Activated naive CD4-positive, alpha-beta T cell treated with anti-CD3 and anti-CD28 coated beads, Interleukin-2, amount 50 U/mL, for 72 hours (primary cell): ENCODE data around the gene NPPB. TPM values are rescaled to one million over a fixed set of nuclear protein-coding genes. Genes with fewer than 3 reads are reported as not detected.
"Not testable (repeated sequence)": the region's sequence is repeated elsewhere in the genome, so short reads cannot be mapped to it uniquely, and the experiment has no call there.

Source experiments
- ATAC-seq, 2 donors: fragments of 150-1000 bp; cut with Tn5 transposase; 2 replicates each; pipeline ENCODE4 v1.10.0; 2021; ENCODE audit warnings: mild to moderate bottlenecking in 2 of 2, moderate library complexity in 2 of 2
- DNase-seq, 2 donors: peaks; one replicate each; pipeline ENCODE4 v3.0.0; 2021 to 2022; ENCODE audit warnings: low spot score in 2 of 2
- H3K27ac Mint-ChIP-seq, 2 donors: one replicate each; pipeline ENCODE4 v1.8.0; 2022; ENCODE audit warnings: mild to moderate bottlenecking in 2 of 2, mixed read lengths in 2 of 2
- H3K36me3 Mint-ChIP-seq, 2 donors: one replicate each; pipeline ENCODE4 v1.8.0; 2022; ENCODE audit warnings: mixed read lengths in 2 of 2
- H3K9me3 Mint-ChIP-seq, 2 donors: one replicate each; pipeline ENCODE4 v1.8.0; 2022; ENCODE audit warnings: mixed read lengths in 2 of 2
- total RNA-seq, 2 donors: library from RNA; stranded (reverse); gene quantifications; one replicate each; pipeline ENCODE4 v1.2.3, GENCODE V29; 2022

The NPPB gene
- total RNA-seq, result not detected

DNA sequence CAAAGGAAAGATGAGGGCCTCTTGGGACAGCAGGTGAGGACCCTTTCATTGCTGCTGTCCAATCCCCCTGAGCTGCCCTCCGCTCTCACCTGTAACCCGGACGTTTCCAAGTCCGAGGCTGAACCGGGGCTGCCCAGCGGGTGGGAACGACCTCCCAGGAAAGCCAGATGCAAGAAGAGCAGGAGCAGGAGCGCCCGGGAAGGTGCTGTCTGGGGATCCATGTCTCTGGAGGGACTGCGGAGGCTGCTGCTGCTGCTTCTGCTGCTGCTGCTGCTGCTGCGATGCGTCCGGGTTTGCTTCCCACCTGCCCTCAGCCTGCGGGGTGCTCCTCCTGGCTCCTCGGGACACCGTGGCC is at the start of gene NPPB:
Gene NPPB (minus strand): TSS at position 333 of the 355 bp plus-strand sequence. CDS start 112 bp downstream, at position 221.
- Mint-ChIP-seq H3K9me3 (no peaks in the 10 kb centered on the region), H3K27ac (no peak within 1 kb of the TSS), H3K36me3 (peaks cover 0 to 5% of the 10 kb centered on the region in 2 donors)
- DNase-seq (no peak), ATAC-seq (no peak)

DNA sequence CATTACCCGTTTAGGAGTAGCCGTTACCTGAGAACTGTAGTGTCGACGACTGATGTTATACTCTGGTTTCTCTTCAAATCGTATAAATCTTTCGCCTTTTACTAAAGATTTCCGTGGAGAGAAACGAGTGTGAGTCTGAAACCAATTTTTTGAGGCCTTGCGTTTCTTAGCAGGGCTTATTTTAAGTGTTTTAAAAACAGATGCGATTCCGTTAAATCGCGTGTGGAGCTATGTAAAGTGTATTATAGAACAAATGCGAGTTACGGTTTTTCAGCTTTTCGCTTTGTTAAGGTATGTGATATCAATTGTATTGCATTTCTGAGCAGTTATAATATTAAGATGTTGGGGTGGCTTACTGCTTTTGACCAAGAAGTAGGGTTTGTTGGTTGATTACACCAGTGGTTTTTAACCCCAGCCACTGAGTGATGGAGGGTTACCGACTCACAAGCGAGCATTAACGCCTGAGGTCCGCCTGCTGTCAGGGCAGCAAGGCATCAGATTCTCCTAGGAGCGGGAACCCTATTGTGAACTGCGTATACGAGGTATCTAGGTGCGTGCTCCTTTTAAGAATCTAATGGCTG is 49.4 kb upstream of the NPPB start:
- ATAC-seq (peak; percentile 73 to 74), DNase-seq (peak; percentile 82)
- H3K27ac Mint-ChIP-seq, result peak overlapping the region; percentile 100
- H3K9me3 Mint-ChIP-seq, result no peaks in the 10 kb centered on the region
- no peaks in the 10 kb centered on the region for H3K36me3 Mint-ChIP-seq

DNA sequence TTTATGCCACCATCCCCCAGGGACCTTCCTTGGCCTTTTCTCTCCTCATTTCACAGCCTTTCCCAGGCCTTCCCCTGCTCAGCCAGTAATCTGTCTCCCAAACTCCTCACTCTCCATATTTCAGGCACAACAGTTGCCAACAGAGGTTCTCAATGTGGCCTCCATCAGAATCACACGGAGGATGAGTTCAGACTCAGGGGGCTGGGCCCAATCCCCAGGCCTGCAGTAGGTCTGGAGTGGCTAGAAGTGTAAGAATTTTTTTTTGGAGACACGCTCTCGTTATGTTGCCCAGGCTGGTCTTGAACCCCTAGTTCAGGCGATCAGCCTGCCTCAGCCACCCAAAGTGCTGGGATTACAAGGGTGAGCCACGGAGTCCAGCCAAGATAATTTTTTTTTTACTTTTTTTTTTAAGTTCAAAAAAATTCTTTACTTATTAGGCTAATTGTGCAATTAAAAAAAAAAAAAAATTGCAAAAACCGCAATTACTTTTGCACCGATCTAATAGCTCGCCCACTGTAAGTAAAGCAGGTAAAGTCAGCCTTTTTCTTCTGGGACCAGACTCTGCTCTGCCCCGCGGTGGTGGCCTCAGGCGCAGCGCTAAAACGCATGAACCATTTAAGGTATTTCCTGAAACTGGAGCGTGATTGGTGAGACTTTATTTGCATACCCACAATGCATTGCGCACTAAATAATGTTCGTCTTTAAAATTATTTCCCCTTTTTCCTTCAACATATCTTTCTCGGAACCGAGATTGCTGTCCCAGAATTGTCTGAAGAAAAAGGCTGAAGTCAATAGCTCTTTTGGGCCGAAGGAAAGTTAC is 48.7 kb upstream of the NPPB start:
- no peaks in the 10 kb centered on the region for H3K9me3 Mint-ChIP-seq
- H3K27ac Mint-ChIP-seq, result peak overlapping the region; percentile 100
- ATAC-seq (peak; percentile 40 to 63), DNase-seq (peak; percentile 88 to 89)
- no peaks in the 10 kb centered on the region for H3K36me3 Mint-ChIP-seq

DNA sequence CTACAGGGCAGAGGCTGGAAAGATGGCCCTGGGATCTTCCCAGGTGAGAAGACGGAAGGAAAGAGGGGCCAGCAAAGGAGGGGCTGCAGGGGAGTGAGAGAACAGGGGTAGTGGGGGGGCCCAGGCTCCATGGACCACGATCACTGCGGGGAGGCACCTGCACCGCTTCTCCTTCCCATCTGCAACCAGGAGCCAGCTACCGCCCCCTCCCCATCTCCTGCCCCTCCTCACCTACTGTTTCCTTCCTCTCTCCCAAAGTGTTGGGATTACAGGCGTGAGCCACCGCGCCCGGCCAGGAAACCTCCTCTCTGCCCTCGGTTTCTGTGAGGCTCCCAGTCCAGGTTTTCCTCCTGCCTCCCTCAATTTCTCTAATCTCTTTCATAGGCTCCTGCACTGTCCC is 48.1 kb upstream of the NPPB start:
- ATAC-seq (no peak), DNase-seq (no peak)
- H3K9me3 Mint-ChIP-seq, result no peaks in the 10 kb centered on the region
- peak overlapping the region; percentile 100 for H3K27ac Mint-ChIP-seq
- no peaks in the 10 kb centered on the region for H3K36me3 Mint-ChIP-seq

DNA sequence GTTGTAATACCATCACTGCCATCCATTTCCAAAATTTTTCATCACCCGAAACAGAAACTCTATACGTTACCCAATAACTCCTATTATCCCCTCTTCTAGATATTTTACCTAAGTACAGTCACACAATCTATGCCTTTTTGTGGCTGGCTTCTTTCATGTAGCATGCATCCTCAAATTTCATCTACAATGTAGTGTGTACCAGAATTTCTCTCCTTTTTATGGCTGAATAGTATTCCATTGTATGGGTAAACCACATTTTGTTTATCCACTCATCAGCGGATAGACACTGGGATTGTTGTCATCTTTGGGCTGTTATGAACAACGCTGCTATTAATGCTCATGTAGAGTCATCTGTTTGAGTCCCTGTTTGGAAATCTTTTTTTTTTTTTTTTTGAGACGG is 46.2 kb upstream of the NPPB start:
- DNase-seq (no peak), ATAC-seq (no peak)
- Mint-ChIP-seq H3K36me3 (no peaks in the 10 kb centered on the region), H3K27ac (peak overlapping the region in 1 of 2 donors; percentile 3), H3K9me3 (no peaks in the 10 kb centered on the region)

DNA sequence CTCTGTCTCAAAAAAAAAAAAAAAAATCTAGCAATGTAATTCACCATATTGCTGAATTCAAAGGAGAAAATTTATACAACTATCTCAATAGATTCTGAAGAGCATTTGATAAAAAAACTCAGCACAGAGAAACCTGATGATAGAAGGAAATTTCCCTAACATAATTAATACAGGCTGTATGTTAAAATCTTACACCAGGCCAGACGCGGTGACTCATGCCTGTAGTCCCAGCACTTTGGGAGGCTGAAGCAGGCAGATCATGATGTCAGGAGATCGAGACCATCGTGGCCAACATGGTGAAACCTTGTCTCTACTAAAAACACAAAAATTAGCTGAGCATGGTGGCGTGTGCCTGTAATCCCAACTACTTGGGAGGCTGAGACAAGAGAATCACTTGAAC is 45.4 kb upstream of the NPPB start:
- not testable (repeated sequence) for H3K27ac Mint-ChIP-seq, ATAC-seq, H3K36me3 Mint-ChIP-seq, DNase-seq, H3K9me3 Mint-ChIP-seq

DNA sequence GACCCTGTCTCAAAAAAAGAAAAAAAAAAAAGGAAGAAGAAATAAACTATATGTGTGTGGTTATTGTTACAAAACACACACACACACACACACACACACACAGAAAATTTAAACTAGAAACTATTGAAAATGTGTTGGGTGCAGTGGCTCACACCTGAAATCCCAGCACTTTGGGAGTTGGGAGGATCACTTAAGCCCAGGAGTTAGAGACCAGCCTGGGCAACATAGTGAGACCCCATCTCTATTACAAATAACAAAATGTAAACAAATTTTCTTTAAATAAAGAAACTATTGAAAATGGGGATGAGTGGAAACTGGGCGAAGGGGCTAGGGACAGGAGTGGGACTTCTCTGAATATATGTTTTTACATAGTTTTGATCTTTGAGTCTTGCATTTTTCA is 44.5 kb upstream of the NPPB start:
- H3K27ac Mint-ChIP-seq, result no peak overlapping the region
- DNase-seq (no peak), ATAC-seq (no peak)
- H3K9me3 Mint-ChIP-seq, result no peaks in the 10 kb centered on the region
- no peaks in the 10 kb centered on the region for H3K36me3 Mint-ChIP-seq

DNA sequence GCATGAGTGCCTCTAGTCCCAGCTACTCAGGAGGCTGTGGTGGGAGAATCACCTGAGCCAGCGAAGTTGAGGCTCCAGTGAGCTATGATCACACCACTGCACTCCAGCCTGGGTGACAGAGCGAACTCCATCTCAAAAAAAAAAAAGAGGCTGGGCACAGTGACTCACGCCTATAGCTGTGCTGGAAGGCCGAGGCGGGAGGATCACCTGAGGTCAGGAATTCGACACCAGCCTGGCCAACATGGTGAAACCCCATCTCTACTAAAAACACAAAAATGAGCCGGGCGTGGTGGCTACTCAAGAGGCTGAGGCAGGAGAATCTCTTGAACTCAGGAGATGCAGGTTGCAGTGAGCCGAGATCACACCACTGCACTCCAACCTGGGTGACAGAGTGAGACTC is 42.7 kb upstream of the NPPB start:
- not testable (repeated sequence) for H3K27ac Mint-ChIP-seq, ATAC-seq, H3K36me3 Mint-ChIP-seq, DNase-seq, H3K9me3 Mint-ChIP-seq

DNA sequence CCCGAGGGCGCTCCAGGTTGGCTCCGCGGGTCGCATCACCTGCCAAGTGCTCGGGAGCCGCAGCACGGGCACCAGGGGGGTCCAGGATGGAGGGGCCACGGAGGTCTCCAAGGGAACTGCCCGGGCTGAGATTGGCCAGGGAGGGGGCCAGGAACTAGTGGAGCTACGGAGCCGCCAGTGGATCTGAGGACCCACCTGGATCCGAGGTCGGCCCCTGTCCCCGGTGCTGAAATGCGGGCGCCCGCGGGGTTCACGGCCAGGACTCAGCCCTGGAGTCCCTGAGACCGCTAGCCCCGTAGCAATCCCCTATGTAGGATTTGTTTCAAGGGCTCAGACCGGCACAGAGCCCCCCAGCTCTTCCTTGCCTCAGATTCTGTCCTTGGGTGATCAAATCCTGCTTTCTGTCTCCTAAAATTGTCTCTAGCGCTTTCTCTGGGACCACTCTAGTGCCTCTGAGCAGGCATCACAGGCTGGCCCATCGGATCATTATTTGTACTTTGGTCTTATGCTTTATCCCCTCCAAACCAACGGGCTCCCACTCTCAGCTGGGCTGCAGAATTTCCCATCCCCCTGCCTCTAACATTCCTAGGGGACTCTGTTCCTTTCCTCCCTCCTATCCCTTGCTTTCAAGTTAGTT is 40.2 kb upstream of the NPPB start:
- Mint-ChIP-seq H3K36me3 (no peaks in the 10 kb centered on the region), H3K9me3 (no peaks in the 10 kb centered on the region), H3K27ac (no peak overlapping the region)
- DNase-seq (peak in 1 of 2 donors; percentile 18), ATAC-seq (no peak)

DNA sequence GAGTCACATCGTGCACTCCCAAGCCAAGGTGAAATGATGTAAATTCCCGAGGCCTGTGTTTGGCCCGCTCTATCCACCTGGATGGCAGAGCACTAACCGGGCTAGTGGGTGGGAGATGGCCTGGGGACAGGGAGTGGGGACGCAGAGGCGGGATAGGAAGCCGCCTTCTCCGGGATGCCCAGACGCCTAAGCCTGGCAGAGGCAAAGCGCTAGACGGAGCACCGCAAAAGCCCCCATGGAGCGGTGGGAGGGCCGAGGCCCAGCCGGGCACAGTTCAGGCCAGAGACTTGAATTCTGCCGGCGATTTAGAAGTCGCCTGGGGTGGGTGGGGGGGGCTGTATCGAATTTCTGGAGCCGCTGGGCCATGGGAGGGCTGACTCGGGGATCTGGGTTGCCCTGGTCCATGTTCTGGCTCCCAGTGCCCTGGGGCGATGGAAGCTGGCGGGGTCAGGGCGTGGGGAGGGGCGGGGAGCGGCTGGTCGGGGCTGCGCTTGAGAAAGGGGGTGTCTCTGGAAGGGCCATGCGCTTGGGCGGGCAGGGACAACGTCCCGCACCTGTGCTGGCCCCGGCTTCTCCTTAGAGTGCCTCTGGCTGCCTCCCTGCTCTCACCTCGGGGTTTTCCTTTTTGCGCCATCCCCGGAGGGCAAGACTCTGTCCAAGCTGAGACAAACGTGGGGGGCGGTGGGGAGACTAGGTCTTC is 39.5 kb upstream of the NPPB start:
- no peak for DNase-seq
- Mint-ChIP-seq H3K9me3 (no peaks in the 10 kb centered on the region), H3K27ac (no peak overlapping the region), H3K36me3 (no peaks in the 10 kb centered on the region)
- no peak for ATAC-seq

DNA sequence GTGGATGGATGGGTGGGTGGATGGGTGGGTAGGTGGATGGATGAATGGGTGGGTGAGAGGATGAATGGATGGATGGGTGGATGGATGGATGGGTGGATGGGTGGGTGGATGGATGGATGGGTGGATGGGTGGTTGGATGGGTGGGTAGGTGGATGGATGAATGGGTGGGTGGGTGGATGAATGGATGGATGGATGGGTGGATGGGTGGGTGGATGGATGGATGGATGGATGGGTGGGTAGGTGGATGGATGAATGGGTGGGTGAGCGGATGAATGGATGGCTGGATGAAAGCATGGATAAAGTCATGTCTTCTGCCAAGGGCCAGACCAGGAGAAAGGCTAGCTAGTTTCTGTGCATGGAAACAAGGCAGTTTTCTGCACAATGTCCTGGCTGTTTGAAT is 35.8 kb upstream of the NPPB start:
- not testable (repeated sequence) for H3K9me3 Mint-ChIP-seq, ATAC-seq, H3K36me3 Mint-ChIP-seq, H3K27ac Mint-ChIP-seq, DNase-seq

DNA sequence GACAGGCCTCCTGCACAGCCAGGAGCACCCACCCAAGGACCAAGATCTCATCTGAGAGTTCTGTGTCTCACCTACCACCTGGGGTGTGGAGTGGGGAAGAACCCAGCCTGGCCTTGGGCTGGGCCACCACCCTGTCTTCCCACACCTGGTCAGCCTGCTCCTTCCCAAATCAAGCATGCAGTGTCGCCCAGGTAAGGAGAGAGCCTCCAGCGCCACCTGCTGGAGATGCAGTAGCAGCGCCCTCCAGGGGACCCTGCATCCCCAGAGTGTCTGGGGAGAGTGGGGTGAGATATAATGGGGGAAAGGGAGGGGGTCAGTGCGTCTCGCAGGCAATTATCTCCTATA is 35.1 kb upstream of the NPPB start:
- DNase-seq, result peak in 1 of 2 donors; percentile 83
- no peaks in the 10 kb centered on the region for H3K9me3 Mint-ChIP-seq
- H3K36me3 Mint-ChIP-seq, result no peaks in the 10 kb centered on the region
- peak; percentile 95 for ATAC-seq
- no peak overlapping the region for H3K27ac Mint-ChIP-seq

DNA sequence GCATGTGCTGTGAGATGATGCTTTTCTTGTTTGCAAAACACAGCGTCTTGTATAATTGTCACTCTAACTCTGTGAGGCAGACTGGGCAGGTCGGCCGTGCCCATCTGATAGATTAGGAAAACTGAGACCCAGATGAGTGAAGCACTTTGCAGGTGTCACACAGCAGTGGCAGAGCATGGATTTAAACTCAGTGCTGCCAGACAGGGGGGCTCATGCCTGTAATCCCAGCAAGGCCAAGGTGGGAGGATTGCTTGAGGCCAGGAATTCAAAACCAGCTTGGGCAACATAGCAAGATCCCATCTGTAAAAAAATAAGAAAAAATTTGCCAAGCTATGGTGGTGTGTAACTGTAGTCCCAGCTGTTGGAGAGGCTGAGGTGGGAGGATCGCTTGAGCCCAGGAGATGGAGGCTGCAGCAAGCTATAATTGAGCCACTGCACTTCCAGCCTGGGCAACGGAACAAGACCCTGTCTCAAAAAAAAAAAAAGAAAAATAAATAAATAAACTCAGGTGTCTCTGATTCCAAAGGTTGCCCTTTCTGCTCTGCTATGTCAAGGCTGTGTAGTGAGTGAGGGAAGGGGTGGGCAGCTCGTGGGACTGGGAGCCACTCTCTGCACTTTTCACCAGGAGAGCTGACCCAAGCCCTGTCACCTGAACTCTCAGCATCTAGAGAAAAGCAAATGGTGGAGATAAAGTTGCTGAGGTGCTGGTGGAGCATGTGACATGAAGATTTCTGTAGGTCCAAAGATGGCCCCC is 32.9 kb upstream of the NPPB start:
- no peak overlapping the region for H3K27ac Mint-ChIP-seq
- H3K36me3 Mint-ChIP-seq, result no peaks in the 10 kb centered on the region
- ATAC-seq (no peak), DNase-seq (no peak)
- H3K9me3 Mint-ChIP-seq, result no peaks in the 10 kb centered on the region

DNA sequence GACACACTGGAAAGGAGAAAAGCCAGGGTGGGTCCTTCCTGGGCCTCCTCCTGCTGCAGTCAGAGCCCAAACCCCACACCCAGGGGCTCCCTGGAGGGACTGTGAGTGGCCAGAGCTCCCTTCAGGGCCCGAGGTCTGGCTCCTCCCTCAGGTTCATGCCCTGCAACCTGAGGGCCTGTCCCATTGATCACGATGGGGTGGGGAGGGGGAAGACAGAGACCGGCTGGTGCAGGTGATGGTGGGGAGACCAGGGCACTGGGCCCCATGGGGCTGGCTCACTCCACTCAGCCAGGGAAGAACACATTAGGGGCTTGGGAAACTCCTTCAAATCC is 30.1 kb upstream of the NPPB start:
- ATAC-seq (no peak), DNase-seq (no peak)
- Mint-ChIP-seq H3K27ac (peak overlapping the region in 1 of 2 donors; percentile 58), H3K9me3 (no peaks in the 10 kb centered on the region), H3K36me3 (no peaks in the 10 kb centered on the region)

DNA sequence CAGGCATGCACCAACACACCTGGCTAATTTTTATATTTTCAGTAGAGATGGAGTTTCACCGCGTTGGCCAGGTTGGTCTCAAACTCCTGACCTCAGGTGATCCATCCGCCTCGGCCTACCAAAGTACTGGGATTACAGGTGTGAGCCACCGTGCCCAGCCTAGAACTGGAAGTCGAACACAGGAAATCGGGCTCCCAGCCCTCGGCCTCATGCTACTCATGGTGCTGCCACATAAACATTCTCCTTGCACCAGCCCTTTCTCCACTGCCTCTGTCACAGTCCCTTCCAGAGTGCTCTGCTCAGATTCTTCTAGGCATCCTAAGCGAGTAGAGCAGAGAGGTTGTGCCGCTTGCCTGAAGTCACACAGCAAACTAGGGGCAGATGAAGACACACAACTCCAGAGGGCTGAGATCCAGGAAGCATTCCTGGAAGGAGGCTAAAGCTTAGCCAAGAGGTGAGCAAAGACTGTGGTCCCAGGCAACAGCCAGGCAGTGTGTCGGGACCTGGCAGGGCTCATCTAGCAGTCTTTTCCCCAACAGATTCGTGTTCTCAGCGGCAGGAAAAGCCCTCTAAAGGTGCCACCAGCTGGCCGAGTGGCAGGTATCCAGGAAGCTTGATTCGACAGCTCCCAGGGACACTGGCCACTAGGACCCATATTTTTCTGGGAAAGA is 29.6 kb upstream of the NPPB start:
- DNase-seq, result no peak
- no peaks in the 10 kb centered on the region for H3K9me3 Mint-ChIP-seq

DNA sequence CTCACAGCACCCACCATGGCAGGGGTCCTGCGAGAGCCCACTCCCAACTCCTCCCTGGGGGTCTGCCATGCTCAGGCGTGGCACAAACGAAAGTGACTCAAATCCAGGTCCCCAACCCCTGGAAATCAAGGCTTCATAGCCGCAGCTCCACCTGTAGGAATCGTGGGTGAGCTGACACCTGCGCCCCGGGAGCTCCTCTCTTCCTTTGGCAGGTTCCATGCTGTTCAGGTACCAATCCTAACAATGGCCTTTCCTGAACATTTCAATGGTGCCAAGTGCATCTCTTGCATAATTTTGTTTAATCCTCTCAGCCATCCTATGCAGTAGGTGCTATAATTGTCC is 28.9 kb upstream of the NPPB start:
- DNase-seq, result no peak
- ATAC-seq, result no peak
- Mint-ChIP-seq H3K27ac (no peak overlapping the region), H3K9me3 (no peaks in the 10 kb centered on the region), H3K36me3 (no peaks in the 10 kb centered on the region)

More for the DNA sequence above, 29.6 kb upstream of the NPPB start:
- Mint-ChIP-seq H3K27ac (peak overlapping the region in 1 of 2 donors; percentile 58), H3K36me3 (no peaks in the 10 kb centered on the region)
- ATAC-seq, result no peak
